Panc1 (cell line): ENCODE measurements around the gene CIB4. TPM values are rescaled to one million over a fixed set of nuclear protein-coding genes. Genes with fewer than 3 reads are reported as not detected.

Source experiments
- ATAC-seq: fragments of 200-7000 bp; cut with Tn5 transposase; 2 replicates; pipeline ENCODE4 v1.9.1; 2020; ENCODE audit warnings: mild to moderate bottlenecking, moderate library complexity
- BruUV-seq: library from RNA; stranded (reverse); fragments of 400-500 nt; replicated peaks from 2 replicates; lab custom pipeline; 2021; lab: Mats Ljungman, UMichigan
- CTCF ChIA-PET: fragments of 300-600 bp; sonication (Branson Sonifier 250); formaldehyde crosslinking; loops from one replicate; lab custom pipeline; 2022; ENCODE audit warnings: antibody characterized with exemption; lab: Charles Lee
- POLR2A ChIA-PET: fragments of 300-600 bp; sonication (Branson Sonifier 250); formaldehyde crosslinking; loops from one replicate; lab custom pipeline; 2022; ENCODE audit warnings: antibody characterized with exemption; lab: Charles Lee
- DNase-seq: peaks from one replicate; pipeline ENCODE4 v3.0.0-alpha.2; 2010; ENCODE audit warnings: low read depth, low spot score
- H3K27ac ChIP-seq: 2 replicates; pipeline ENCODE4 v1.5.1; 2011; ENCODE audit warnings: mild to moderate bottlenecking, low read length, inconsistent platforms
- H3K27me3 ChIP-seq: fragments of 200-500 bp; sonication (Bioruptor generic); 2 replicates; pipeline ENCODE4 v1.6.0; 2014; ENCODE audit warnings: low read length, inconsistent platforms; ENCODE audit not compliant: control insufficient read depth, insufficient read depth
- H3K36me3 ChIP-seq: fragments of 200-500 bp; sonication (Bioruptor generic); 2 replicates; pipeline ENCODE4 v1.5.1; 2014; ENCODE audit warnings: inconsistent platforms, mild to moderate bottlenecking, low read length, moderate library complexity; ENCODE audit not compliant: control insufficient read depth, insufficient read depth
- H3K4me1 ChIP-seq: 2 replicates; pipeline ENCODE4 v1.5.1; 2011; ENCODE audit warnings: inconsistent platforms, mild to moderate bottlenecking, low read length, moderate library complexity; ENCODE audit not compliant: control insufficient read depth, insufficient read depth
- H3K4me3 ChIP-seq, 2 experiments: 2 replicates each; pipeline ENCODE4 v1.5.1; 2011 to 2012; ENCODE audit warnings: low read depth in 2 of 2, low read length in 2 of 2, mild to moderate bottlenecking in 2 of 2, inconsistent platforms in 1 of 2, moderate library complexity in 1 of 2
- H3K9me3 ChIP-seq: fragments of 200-500 bp; sonication (Bioruptor generic); 2 replicates; pipeline ENCODE4 v1.5.1; 2014; ENCODE audit warnings: low read depth, mild to moderate bottlenecking, inconsistent platforms, low read length, moderate library complexity; ENCODE audit not compliant: control insufficient read depth, insufficient read depth
- POLR2AphosphoS5 ChIP-seq: IDR thresholded peaks from 2 replicates; pipeline ENCODE4 v1.6.1; 2012; ENCODE audit warnings: mild to moderate bottlenecking, low read depth, low read length, moderate library complexity
- SIN3A ChIP-seq: IDR thresholded peaks from 2 replicates; pipeline ENCODE4 v1.6.1; 2012; ENCODE audit warnings: low read depth, mild to moderate bottlenecking, low read length, moderate library complexity, borderline replicate concordance; ENCODE audit not compliant: insufficient read depth
- TCF7L2 ChIP-seq: IDR thresholded peaks from 2 replicates; pipeline ENCODE4 v1.6.1; 2011; ENCODE audit warnings: mild to moderate bottlenecking, low read depth, low read length, inconsistent platforms
- in situ Hi-C: cut with HindIII; loops from 2 replicates; pipeline ENCODE4 v1.10.0; 2016; ENCODE audit warnings: low sequenced_read_pairs, low pct_unique_long_range_greater_than_20kb
- intact Hi-C: fragments of 100-400 bp; cut with micrococcal nuclease; formaldehyde crosslinking; loops from one replicate; pipeline ENCODE4 v1.10.0; 2022; ENCODE audit not compliant: unreplicated experiment
- total RNA-seq: library from RNA; stranded (reverse); gene quantifications from one replicate; pipeline ENCODE4 v1.2.1, GENCODE V29; 2021; ENCODE audit not compliant: unreplicated experiment
- TF ChIP-seq, protein P1 (sequence below), 2 experiments: IDR thresholded peaks; 2 replicates each; pipeline ENCODE4 v1.6.1; 2011 to 2012; ENCODE audit warnings: low read depth in 2 of 2, control low read depth in 1 of 2, low read length in 1 of 2, mild to moderate bottlenecking in 1 of 2, moderate library complexity in 1 of 2; ENCODE audit not compliant: insufficient read depth in 1 of 2
- TF ChIP-seq, protein P2 (sequence below): fragments of 450-650 bp; IDR thresholded peaks from 2 replicates; pipeline ENCODE4 v1.5.1; 2017; ENCODE audit warnings: mild to moderate bottlenecking

CIB4 gene
- total RNA-seq, 1 experiment from 2014 or later = 0.33 TPM

DNA sequence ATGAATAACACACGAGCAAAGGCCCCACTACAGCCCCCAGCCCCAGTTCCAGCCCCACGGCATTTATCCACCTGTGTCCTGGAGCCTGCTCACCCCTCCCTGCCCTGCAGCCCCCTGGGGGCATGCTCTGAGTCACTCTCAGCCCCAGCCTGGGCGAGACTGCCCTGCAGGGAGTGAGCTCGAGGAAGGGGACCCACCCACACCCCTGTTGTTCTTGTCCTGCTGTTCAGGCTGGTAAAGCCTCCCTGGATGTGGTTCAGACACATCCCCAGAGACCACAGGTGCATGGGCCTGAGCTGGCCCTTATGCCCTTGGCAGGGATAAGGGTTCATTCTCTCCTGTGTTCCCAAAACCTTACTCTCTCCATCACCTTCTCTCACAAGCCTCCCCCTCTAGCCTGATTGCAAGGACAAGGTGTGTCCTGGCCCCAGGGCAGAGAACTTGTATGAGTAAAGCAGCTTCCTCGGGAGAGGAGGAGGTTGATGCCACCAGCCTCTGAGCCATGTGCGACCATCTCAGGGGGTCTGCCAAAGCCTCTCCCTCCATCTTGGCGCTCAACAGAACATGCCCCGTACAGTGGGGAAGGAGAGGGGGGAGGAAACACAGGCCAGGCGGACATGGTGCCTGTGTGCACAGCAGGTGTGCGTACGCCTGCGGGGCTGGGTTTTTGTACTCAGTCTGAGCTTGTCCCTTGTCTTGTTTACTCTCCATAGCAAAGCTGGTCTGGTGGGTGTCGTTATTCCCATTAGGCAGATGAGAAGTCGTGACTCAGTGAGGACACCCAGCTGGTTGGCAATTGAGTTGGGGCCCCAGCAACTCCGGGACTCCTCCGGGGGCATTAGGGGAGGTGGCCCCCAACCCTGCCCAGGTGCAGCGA, 64.4 kb downstream of the CIB4 start:
- intact Hi-C loops = loop anchor here (5.0 to 10.0 kb wide), 2 partner anchors 105 to 172 kb away; partner anchors contain the start of gene DRC1
- H3K27me3 ChIP-seq = peaks cover 4% of the 10 kb centered on the region

DNA sequence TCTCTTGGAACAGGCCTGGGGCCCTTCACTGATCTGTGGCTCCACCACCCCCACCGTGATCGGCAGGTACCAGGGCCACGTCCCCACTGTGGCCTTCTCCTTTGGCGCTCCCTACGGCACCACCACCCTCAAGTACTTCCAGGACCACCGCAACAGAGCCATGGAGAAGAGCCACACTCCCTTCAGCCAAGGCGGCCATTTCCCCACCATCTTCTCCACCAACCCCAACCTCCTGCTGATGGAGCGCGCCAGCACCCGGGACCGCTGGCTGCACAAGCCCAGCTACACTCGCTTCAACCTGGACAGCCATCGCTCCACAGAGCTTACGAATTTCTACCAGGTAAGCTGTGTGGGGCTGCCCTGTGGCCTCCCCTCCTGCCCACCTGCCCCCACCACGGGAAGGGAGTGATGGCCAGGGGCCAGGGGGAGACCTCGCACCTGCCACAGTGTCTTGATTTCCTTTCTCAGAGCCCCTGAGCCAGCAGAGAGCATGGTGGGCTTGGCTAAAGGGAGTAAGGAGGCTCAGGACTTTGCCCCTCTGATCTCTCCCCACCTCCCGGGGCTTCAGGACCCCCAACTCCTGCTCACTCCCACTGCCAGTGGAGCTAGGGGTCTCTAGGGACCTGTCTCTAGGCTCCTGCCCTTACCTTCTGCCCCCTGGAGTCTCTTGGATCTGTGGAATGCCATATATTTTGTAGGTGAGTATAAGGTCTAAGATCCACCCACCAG, 65.2 kb downstream of the CIB4 start:
- BruUV-seq = no TSS peak
- TF ChIP-seq, protein P1, sequence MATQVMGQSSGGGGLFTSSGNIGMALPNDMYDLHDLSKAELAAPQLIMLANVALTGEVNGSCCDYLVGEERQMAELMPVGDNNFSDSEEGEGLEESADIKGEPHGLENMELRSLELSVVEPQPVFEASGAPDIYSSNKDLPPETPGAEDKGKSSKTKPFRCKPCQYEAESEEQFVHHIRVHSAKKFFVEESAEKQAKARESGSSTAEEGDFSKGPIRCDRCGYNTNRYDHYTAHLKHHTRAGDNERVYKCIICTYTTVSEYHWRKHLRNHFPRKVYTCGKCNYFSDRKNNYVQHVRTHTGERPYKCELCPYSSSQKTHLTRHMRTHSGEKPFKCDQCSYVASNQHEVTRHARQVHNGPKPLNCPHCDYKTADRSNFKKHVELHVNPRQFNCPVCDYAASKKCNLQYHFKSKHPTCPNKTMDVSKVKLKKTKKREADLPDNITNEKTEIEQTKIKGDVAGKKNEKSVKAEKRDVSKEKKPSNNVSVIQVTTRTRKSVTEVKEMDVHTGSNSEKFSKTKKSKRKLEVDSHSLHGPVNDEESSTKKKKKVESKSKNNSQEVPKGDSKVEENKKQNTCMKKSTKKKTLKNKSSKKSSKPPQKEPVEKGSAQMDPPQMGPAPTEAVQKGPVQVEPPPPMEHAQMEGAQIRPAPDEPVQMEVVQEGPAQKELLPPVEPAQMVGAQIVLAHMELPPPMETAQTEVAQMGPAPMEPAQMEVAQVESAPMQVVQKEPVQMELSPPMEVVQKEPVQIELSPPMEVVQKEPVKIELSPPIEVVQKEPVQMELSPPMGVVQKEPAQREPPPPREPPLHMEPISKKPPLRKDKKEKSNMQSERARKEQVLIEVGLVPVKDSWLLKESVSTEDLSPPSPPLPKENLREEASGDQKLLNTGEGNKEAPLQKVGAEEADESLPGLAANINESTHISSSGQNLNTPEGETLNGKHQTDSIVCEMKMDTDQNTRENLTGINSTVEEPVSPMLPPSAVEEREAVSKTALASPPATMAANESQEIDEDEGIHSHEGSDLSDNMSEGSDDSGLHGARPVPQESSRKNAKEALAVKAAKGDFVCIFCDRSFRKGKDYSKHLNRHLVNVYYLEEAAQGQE (IDR thresholded peaks at IDR 0.05; ENCODE audit: insufficient read depth in 1 of 2, low read depth in 2 of 2, low read length in 1 of 2) = no peak
- Histone ChIP-seq H3K9me3 (no peaks in the 10 kb centered on the region), H3K27ac (no peak overlapping the region), H3K36me3 (no peaks in the 10 kb centered on the region), H3K4me3 (no peak overlapping the region), H3K27me3 (peaks cover 4% of the 10 kb centered on the region), H3K4me1 (no peaks in the 10 kb centered on the region; the same call in 1 of the 2 replicates)
- intact Hi-C loops = loop anchor here (5.0 to 10.0 kb wide), 2 partner anchors 104 to 171 kb away; partner anchors contain the start of gene DRC1
- in situ Hi-C loops = no loop called here
- DNase-seq (no peak), ATAC-seq (no peak)
- POLR2A ChIA-PET = no interaction called here
- CTCF ChIA-PET = no interaction called here

More for the DNA sequence above, 64.4 kb downstream of the CIB4 start:
- H3K4me1 ChIP-seq = no peaks in the 10 kb centered on the region; the same call in 1 of the 2 replicates
- DNase-seq = no peak
- H3K27ac ChIP-seq = no peak overlapping the region
- H3K9me3 ChIP-seq = no peaks in the 10 kb centered on the region
- POLR2A ChIA-PET = no interaction called here
- TF ChIP-seq, protein P1 (IDR thresholded peaks at IDR 0.05; ENCODE audit: insufficient read depth in 1 of 2, low read depth in 2 of 2, low read length in 1 of 2) = no peak
- TF ChIP-seq SIN3A (no peak), POLR2AphosphoS5 (no peak), TCF7L2 (no peak)
- TF ChIP-seq, protein P2, sequence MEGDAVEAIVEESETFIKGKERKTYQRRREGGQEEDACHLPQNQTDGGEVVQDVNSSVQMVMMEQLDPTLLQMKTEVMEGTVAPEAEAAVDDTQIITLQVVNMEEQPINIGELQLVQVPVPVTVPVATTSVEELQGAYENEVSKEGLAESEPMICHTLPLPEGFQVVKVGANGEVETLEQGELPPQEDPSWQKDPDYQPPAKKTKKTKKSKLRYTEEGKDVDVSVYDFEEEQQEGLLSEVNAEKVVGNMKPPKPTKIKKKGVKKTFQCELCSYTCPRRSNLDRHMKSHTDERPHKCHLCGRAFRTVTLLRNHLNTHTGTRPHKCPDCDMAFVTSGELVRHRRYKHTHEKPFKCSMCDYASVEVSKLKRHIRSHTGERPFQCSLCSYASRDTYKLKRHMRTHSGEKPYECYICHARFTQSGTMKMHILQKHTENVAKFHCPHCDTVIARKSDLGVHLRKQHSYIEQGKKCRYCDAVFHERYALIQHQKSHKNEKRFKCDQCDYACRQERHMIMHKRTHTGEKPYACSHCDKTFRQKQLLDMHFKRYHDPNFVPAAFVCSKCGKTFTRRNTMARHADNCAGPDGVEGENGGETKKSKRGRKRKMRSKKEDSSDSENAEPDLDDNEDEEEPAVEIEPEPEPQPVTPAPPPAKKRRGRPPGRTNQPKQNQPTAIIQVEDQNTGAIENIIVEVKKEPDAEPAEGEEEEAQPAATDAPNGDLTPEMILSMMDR = no peak
- in situ Hi-C loops = no loop called here
- no peaks in the 10 kb centered on the region for H3K36me3 ChIP-seq
- CTCF ChIA-PET = interaction anchor here (0.6 to 1.4 kb wide), 3 partner anchors 18 to 108 kb away, joined by 3 to 4 read pairs (median 4); no protein-coding TSS in a partner anchor
- ATAC-seq = no peak
- no peak overlapping the region for H3K4me3 ChIP-seq
- no TSS peak for BruUV-seq
